GM18508 (cell line): ENCODE measurements around the gene NF1.
A peak's percentile ranks its signal among the peaks of the same experiment; 100 is the strongest.
"Not testable (repeated sequence)": the region's sequence is repeated elsewhere in the genome, so short reads cannot be mapped to it uniquely, and the experiment has no call there.

Experiments used
- ATAC-seq: cut with Tn5 transposase; IDR thresholded peaks from one replicate; pipeline ENCODE4 v1.9.1; 2021; ENCODE audit warnings: moderate number of reproducible peaks; ENCODE audit not compliant: insufficient read depth, unreplicated experiment

Gene NF1

DNA sequence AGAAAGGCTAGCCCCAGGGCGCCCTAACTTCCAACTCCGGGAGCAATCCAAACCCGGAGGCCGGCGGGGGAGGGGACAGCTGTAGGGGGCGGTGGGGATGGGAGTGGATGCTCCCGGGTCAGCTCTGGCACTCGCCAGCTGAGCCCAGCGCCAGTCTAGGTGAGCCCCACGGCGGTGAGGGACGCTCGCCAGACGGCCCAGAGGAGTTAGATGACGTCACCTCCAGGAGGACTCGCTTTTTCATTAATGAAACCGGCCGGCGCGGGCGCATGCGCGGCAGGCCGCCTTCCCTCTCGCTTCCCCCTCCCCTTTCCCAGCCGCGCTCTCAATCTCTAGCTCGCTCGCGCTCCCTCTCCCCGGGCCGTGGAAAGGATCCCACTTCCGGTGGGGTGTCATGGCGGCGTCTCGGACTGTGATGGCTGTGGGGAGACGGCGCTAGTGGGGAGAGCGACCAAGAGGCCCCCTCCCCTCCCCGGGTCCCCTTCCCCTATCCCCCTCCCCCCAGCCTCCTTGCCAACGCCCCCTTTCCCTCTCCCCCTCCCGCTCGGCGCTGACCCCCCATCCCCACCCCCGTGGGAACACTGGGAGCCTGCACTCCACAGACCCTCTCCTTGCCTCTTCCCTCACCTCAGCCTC, at the start of gene NF1:
TSS of gene NF1 (plus strand) at position 378 of the 636 bp plus-strand sequence. CDS start 333 bp downstream, outside the sequence.
- peak; percentile 48 for ATAC-seq

DNA sequence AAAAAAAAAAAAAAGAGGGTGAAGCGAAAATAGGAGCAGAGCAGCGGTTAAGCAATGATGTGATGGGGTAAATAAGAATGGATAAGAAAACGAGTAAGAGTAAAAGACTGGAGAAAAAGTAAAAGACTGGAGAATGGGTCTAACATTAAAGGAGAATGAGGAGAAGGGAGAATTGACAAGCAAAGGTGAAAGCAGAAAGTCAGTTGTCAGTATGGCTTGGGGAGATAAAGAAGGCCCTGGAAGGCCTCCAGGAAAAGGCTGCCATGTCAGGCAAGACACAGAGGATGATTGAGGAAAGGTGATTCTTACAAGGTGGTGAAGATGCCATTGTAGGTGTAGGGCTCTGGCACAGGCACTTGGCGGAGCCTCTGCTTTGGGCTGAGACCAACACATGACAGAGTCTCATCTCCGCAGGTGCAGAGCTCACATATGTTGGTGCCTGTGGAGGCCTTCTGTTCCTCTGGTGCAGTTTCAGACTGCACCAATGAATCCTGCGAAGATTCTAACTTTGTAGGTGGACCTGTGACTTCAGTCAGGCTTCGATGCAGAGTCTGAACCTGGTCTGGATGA, 47.8 kb upstream of the NF1 start:
- not testable (repeated sequence) for ATAC-seq

DNA sequence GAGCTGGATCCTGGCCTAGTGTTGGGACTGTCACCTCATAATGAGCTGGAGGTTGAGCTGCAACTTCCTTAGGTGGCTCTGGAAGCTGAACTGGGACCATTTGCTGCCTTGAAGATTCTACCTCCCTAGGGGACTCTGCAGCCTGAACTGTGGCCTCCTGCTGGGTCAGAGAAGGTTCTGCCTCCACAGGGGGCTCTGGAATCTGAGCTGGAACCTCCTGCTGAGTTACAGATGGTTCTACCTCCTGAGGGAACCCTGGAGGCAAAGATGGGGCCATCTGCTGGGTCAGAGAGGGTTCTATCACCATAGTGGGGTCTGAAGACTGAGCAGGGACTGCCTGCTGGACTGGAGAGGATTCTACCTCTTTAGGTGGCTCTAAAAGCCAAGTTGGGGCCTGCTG, 46.6 kb upstream of the NF1 start:
- no peak for ATAC-seq

DNA sequence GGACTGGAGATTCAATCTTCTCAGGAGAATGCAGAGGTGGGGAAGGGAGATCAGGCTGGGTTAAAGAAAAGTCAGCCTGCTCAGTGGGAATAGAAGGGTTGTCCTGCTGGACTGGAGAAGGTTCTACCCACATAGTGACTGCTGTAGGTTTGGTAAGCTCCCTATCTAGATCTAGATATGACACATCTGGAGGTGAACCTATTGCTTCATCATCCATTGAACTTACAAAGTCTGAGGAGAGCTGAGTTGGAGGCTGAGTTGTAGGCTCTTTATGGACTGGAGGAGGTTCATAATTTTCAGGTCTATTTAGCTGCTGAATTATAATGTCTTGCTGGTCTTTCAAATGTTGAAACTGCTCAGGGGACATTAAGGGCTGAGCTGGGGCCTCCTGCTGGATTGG, 46.0 kb upstream of the NF1 start:
- ATAC-seq, result no peak

GRCh38 chr17:31050948-31051347, 43.8 kb upstream of the NF1 start:
- ATAC-seq, result no peak

GRCh38 chr17:31051506-31051905, 43.3 kb upstream of the NF1 start:
- no peak for ATAC-seq

DNA sequence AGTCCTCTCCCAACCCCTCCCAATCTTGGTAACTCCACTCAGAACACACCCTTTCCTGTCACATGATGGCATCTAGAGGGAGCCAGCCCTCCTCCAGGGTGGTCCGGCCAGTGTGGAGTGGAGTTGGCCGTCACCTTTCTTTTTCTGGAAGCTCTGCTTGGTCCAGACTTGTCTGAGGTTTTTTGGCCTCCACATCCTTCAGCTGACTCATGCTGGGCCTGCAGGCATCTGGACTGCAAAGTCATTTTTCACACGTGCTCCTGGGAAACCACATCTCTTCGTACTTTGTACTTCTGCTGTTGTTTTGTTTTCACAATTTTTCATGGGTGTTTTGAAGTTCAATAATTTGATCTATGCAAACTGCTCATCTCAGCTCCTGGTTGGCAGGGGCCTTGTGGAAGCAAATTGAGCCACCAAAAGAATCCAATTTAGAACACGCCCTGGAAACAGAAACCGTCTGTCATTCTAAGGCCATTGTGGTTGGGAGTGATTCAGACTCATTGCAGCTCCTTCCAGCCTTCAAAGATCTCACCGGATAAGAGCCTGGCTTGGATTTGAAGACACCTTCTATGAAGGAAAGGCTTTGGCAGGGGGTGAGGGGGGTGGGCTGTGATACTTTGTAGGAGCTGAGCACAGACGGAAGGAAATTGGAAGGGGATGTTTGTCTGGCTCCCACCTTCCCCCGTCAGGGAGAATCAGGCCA, 42.4 kb upstream of the NF1 start:
- ATAC-seq, result no peak

DNA sequence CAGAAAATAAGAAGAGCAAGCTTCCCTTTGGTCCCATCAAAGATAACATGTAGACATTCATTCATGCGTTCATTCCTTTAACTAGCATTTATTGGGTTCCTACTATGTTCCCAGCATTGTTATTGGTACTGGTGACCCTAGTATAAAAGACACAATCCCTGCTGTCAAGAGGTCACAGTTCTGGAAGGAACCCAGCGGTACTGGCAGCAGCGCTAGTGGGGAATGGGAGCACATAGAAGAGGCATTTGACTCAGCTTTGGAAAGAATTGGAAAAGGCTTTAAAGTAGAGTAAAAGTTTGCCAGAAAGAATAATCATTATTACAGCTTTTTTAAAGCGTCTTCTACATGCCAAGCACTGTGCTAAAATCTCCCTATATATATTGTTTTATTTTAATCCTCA, 41.7 kb upstream of the NF1 start:
- no peak for ATAC-seq

DNA sequence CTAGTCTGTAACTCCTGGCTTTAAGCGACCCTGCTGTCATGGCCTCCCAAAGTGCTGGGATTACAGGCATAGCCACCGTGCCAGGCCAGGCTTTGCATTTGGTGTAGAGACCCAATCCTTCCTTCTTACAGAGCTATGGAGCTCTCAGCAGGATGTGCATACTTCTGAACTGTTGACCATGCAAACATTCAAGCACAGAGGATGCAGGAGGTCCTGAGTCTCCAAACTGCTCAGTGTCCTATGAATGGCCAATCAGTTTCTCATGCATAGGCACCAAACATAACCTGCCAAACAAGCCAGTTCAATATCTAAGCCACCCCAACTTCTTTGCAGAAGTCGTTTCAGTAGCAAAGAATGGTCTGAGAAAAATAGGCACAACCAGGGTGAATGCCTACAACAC, 40.0 kb upstream of the NF1 start:
- no peak for ATAC-seq

DNA sequence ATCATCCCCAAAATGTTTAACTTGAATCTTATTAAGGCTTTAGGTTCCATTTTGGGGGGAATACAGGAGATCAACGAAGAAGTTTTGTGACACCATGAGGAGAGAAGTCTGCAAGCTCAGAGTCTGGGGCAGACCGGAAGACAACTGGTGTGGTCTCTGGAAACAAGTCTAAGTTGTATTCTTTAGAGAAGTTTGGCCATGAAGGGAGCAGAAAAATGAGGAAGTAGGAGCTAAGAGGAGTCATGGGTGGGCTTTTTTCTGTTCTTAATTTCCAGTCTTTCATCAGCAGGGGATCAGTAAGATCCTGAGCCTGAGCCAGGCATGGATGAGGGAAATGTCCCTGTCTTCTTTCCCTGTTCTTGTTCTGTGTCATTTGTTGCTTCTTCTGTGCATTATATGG, 35.8 kb upstream of the NF1 start:
- ATAC-seq, result no peak

- ATAC-seq, result no peak
These were observed 33.8 kb upstream of the NF1 start for GRCh38 chr17:31060791-31061550.

DNA sequence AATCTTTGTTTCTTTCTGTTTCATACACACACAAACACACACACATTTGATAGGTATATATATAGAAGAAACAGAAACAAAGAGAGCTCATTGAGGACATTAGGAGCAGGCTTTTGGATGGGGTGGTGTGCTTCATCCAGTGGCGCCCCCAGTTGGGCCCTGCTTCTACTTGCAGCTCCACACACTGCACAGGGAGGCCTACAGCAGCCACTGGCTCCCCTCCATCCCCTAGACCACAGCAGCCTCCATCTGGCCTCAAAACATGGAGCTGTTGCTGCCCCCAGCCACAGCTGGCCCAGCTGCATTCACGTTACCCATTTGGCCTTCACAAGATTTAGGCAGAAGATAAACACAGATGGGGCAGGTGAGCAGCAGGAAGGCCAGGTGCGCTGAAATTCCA, 33.1 kb upstream of the NF1 start:
- ATAC-seq, result no peak

DNA sequence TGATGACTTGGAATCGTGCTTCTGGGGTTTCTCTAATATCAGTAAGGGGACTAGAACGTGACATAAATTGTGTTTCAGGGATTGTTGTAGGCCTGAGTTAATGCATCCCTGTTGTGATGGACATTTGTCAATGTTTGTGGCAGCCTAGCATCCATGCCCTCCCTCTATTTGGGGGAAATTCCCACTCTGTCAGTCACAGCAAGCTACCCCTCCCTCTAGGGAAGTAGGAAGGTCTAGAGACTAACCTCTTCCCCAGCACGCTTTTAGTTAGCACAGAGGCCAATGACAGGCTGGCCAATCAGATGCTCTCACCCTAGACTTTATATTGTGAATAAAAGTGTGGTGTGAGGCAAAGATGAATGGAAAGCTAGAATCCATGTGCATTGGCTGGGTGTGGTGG, 32.4 kb upstream of the NF1 start:
- ATAC-seq, result no peak

- ATAC-seq, result no peak
These were observed 30.1 kb upstream of the NF1 start for GRCh38 chr17:31064707-31065106.

DNA sequence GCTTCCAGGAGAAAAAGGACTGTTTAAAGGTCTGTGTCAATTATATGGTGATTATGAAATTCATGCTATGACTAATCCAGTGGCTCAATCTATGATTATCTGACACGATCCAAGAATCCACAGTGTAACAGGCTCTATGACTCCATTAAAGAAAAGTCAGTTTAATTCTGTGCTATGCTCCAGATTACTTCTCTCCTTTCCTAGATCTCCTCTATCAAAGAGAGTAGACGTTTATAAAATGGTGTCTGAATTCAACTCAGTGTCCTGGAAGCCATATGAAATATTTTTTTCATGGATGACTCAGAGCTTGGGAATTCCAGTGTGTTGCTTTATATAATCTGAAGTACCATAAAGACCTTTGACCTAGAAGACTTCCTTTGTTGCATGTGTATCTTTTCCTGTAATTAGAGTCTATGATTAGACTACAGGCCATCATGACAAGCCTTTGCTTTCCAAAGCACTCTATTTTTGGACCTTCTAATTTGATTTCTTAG, 27.0 kb upstream of the NF1 start:
- ATAC-seq, result no peak

DNA sequence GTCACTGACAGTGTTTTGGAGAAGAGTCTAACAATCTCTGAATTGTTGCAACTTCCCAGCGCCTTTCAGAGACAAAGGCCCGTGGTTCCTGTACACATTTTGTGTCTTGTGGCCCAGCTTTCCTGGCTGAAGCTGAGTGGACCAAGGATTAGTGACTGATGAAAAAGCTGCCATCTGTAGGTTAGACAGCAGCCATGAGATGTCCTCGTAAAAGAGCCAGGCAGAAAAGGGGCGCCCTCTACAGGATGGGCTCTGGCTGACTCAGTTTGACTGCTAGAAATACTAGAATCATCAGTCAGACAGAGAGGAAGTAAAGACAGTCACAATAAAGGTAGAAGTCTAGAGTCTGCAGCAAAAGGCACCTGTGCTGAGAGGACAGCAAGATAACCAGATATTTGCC, 26.5 kb upstream of the NF1 start:
- ATAC-seq, result no peak

GRCh38 chr17:31072186-31072585, 22.6 kb upstream of the NF1 start:
- ATAC-seq, result no peak

GRCh38 chr17:31073411-31073810, 21.4 kb upstream of the NF1 start:
- ATAC-seq, result no peak

DNA sequence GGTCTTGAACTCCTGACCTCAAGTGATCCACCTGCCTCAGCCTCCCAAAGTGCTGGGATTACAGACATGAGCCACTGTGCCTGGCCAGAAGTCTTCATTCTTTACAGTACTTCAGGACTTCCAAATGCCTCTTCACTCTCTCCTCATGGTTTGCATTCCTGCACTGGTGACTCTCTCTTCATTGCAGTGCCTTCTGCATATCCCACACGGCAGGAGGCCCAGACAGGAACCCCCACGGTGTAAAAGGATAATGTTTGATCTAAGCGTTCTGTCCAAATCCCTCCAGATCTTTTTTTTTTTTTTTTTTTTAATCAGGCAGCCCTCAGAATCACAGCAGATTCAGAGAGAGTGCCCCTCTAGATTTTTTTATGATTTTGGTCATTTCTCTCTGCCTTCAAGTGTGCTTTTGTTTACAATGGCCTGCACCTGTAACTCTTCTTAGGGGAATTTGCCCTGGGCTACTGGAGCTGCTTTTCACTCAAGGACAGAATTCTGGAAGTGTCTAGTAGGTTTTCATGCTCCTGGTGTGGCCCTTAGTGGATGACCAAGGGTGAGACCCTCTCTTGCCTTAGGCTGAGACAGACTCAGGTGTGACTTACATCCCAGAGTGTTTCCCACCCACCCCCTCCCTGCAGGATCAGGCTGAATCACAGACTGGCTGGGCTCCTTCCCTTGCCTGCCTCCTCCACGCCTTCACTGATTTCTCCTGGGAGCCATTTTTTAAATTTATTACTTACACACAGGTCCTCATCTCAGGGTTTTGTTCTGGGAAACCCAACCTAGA, 19.8 kb upstream of the NF1 start:
- ATAC-seq, result no peak

GRCh38 chr17:31078290-31078689, 16.5 kb upstream of the NF1 start:
- no peak for ATAC-seq
